ENCODE results near the gene ZNF358. TPM values are rescaled to one million over a fixed set of nuclear protein-coding genes. Genes with fewer than 3 reads are reported as not detected.

The ZNF358 gene
- total RNA-seq = 48.0 and 122 TPM in 2 replicates

DNA sequence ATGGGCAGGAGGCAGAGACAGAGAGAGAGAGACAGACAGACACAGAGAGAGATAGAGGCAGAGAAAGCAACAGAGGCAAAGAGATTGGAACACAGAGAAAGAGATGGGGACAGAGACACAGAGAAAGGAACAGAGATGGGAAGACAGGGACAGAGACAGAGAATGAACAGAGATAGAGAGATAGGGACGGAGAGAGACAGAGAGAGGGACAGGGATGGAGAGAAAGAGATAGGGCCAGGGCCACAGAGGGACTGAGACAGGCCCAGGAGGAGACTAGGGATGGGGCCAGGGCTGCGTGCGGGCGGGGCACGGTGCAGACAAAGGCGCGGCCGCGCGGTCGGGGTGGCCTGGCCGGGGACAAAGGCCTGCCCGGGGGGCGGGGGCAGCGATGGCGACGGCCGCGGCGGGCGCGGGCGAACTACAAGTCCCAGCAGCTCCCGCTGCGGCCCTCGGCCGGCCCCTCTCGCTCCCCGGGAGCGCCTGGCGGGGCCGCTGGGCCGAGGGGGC lies at the start of gene ZNF358:
Gene ZNF358 (plus strand): TSS at position 459 of the 507 bp plus-strand sequence. CDS start 3,140 bp downstream, outside the sequence.

GRCh38 chr19:7488736-7489353 lies 27.1 kb upstream of the ZNF358 start, which contains the start of gene PEX11G:
PEX11G (minus strand) TSS chr19:7489035; CDS start chr19:7489010, 25 bp downstream.

DNA sequence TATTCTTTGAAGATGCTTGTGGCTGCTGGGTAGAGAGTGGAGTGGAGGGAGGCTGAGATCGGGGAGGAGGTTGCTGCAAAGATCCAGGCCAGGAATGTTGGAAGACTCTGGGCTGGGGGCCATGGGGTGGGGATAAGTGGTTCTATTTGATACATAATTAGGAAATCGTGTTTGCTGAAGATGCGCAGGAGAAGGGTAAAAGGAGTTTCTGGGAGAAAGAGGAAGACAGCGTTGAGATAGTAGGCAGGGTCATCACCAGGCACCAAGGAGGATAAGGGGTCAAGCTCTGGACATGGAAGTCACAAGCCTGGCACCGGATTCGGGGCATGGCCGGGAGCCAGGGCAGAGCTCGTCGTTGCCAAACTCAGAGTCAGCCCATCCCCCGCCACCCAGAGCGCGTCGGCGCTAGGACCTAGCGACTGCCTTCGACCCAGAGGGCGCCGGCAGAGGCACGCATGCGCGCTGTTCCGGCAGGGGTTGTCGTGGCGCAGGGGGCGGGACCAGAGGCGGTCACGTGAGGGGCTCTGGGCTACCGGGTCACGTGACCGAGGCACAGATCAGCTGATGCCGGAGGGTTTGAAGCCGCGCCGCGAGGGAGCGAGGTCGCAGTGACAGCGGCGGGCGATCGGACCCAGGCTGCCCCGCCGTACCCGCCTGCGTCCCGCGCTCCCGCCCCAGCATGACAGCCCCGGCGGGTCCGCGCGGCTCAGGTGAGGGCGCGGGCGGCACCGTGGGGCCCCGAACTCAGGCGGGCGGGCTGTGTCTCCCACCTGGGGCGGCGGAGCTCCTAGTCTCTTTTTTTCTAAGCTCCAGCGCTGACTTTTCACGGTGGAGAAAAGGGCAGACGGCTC lies 6.4 kb downstream of the ZNF358 start, which contains the start of gene MCOLN1:
Gene MCOLN1 (plus strand): TSS at position 553 of the 851 bp plus-strand sequence. CDS start 127 bp downstream, at position 680.

GRCh38 chr19:7535047-7535997 lies 19.4 kb downstream of the ZNF358 start, which contains the start of gene PNPLA6:
PNPLA6 (plus strand) TSS chr19:7535717; CDS start chr19:7535789, 72 bp downstream.

Other genes starting within 250 kb of the ZNF358 start
- gene INSR, start 221.7 kb upstream of the ZNF358 start, total RNA-seq = 6.3 and 14.9 TPM in 2 replicates
- 27.9 and 41.5 TPM in 2 replicates for gene ARHGEF18, start 167.2 kb upstream of the ZNF358 start, total RNA-seq
- gene PEX11G, start 27.1 kb upstream of the ZNF358 start, total RNA-seq = 4.2 and 5.2 TPM in 2 replicates
- 3.5 and 10.4 TPM in 2 replicates for gene MCOLN1, start 6.5 kb downstream of the ZNF358 start, total RNA-seq
- gene PNPLA6, start 19.6 kb downstream of the ZNF358 start, total RNA-seq = 114 and 136 TPM in 2 replicates
- 0.65 TPM in 1 of 2 replicates, not detected in the other for gene CAMSAP3, start 79.8 kb downstream of the ZNF358 start, total RNA-seq
- gene XAB2, start 113.4 kb downstream of the ZNF358 start, total RNA-seq = 42.0 and 69.7 TPM in 2 replicates
- 17.3 and 18.4 TPM in 2 replicates for gene PET100, start 113.7 kb downstream of the ZNF358 start, total RNA-seq
- gene PCP2, start 117.6 kb downstream of the ZNF358 start, total RNA-seq = not detected in 2 replicates
- 12.3 and 28.7 TPM in 2 replicates for gene STXBP2, start 121.0 kb downstream of the ZNF358 start, total RNA-seq
- not detected in 2 replicates for gene RETN, start 152.9 kb downstream of the ZNF358 start, total RNA-seq
- not detected in 2 replicates for gene MCEMP1, start 161.0 kb downstream of the ZNF358 start, total RNA-seq
- gene TRAPPC5, start 164.7 kb downstream of the ZNF358 start, total RNA-seq = 112 and 152 TPM in 2 replicates
- gene FCER2, start 186.0 kb downstream of the ZNF358 start, total RNA-seq = not detected in 2 replicates
- not detected in 2 replicates for gene CLEC4G, start 216.0 kb downstream of the ZNF358 start, total RNA-seq
- gene CD209, start 231.4 kb downstream of the ZNF358 start, total RNA-seq = not detected in 2 replicates
- not detected in 2 replicates for gene CLEC4M, start 247.1 kb downstream of the ZNF358 start, total RNA-seq

Measured in epithelial cell of alveolus of lung (primary cell).